ENCODE results near the gene AGPAT2. TPM values are rescaled to one million over a fixed set of nuclear protein-coding genes. Genes with fewer than 3 reads are reported as not detected.
"Not testable (repeated sequence)": the region's sequence is repeated elsewhere in the genome, so short reads cannot be mapped to it uniquely, and the experiment has no call there.

AGPAT2 gene
- total RNA-seq, 2 experiments from 2014 or later: 17.2 to 18.8 TPM

DNA sequence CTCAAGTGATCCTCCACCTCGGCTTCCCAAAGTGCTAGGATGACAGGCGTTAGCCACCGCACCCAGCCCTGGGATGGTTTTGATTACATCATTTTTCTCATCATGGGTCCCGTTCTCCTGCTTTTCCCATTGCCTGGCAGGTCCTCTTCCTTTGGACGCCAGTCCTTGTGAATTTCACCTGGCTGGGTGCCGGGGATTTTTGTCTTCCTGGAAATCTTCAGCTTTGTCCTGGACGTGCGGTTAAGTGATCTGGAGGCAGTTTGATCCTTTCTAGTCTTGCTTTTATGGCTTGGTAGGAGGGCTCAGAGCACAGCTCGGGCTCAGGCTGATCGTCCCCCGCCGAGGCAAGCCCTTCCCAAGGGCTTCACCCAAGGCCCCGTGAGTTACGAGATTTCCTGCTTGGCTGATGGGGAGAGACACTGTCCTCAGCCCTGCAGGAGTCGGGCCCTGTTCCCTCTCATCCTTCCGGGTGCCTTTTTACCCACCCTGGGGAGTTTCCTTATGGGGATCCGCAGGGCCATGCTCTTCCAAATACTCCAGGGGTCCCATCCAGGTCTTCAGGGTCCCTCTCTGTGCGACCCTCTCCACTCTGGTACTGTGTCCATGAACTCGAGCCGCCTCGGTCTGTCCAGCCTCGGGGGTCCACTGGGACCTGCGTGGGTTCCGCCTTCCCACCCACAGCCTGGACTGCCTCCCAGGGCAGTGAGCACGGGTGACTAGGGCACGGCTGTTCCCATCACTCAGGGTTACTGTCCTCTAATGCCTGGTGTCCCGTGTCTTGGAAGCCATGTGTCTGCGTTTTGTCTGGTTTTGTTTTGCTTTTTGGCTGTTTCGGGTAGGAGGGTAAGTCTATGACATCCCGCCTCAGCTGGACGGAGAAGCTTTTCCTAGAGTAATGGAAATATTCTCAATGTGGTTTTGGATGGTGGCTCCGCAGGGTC is 46.8 kb downstream of the AGPAT2 start:
- CTCF ChIA-PET: interaction anchor here (1.0 kb wide), 1 partner anchor 152 kb away, joined by 3 read pairs; no protein-coding TSS in a partner anchor
- H3K9me3 Mint-ChIP-seq: no peaks in the 10 kb centered on the region
- H3K27me3 Mint-ChIP-seq: peaks cover 20% of the 10 kb centered on the region
- H3K27ac Mint-ChIP-seq: no peak overlapping the region
- no peak overlapping the region for H3K4me3 Mint-ChIP-seq
- no peak for DNase-seq
- H3K4me1 Mint-ChIP-seq: peaks cover 2% of the 10 kb centered on the region
- no peaks in the 10 kb centered on the region for H3K36me3 Mint-ChIP-seq (ENCODE audit: low read depth)
- POLR2A ChIA-PET: no interaction called here

DNA sequence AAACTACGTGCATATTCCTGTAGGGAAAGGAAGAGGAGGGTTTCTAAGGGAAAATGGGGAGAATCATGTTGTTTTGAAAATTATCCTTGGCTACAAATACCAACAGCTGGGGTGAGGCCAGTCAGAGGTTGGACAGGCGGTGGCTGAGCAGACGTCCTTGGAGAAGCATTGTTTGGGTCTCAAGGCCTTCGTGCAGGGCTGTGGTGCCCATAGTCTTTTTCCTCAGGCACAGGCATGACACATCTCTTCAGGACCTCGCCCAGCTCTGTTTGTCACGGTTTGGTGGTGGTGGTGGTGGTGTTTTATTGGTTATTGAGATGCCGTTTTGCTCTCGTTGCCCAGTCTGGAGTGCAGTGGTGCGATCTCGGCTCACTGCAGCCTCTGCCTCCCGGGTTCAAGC is 52.4 kb downstream of the AGPAT2 start:
- H3K9me3 Mint-ChIP-seq: no peaks in the 10 kb centered on the region
- DNase-seq: no peak
- no peak overlapping the region for H3K4me3 Mint-ChIP-seq
- H3K36me3 Mint-ChIP-seq (ENCODE audit: low read depth): no peaks in the 10 kb centered on the region
- no peak overlapping the region for H3K27ac Mint-ChIP-seq
- no peaks in the 10 kb centered on the region for H3K4me1 Mint-ChIP-seq
- peaks cover 2% of the 10 kb centered on the region for H3K27me3 Mint-ChIP-seq
- ChIA-PET CTCF (interaction anchor here (0.6 to 1.0 kb wide), 2 partner anchors 45 to 189 kb away, joined by 3 to 4 read pairs; no protein-coding TSS in a partner anchor), POLR2A (no interaction called here)

DNA sequence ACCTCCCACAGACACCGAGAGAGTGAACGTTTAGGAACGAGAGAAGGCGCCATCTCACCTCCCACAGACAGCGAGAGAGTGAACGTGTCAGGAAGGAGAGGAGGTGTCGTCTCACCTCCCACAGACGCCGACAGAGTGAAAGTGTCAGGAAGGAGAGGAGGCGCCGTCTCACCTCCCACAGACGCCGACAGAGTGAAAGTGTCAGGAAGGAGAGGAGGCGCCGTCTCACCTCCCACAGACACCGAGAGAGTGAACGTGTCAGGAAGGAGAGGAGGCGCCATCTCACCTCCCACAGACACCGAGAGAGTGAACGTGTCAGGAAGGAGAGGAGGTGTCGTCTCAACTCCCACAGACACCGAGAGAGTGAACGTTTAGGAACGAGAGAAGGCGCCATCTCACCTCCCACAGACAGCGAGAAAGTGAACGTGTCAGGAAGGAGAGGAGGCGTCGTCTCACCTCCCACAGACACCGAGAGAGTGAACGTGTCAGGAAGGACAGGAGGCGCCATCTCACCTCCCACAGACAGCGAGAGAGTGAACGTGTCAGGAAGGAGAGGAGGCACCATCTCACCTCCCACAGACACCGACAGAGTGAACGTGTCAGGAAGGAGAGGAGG is 54.7 kb downstream of the AGPAT2 start:
- H3K36me3 Mint-ChIP-seq (ENCODE audit: low read depth); H3K27me3 Mint-ChIP-seq; H3K9me3 Mint-ChIP-seq; DNase-seq; H3K4me3 Mint-ChIP-seq; H3K27ac Mint-ChIP-seq; H3K4me1 Mint-ChIP-seq; POLR2A ChIA-PET: not testable (repeated sequence)
- CTCF ChIA-PET: interaction anchor here (1.0 to 1.4 kb wide), 3 partner anchors 93 to 147 kb away, joined by 4 to 25 read pairs (median 4); no protein-coding TSS in a partner anchor

DNA sequence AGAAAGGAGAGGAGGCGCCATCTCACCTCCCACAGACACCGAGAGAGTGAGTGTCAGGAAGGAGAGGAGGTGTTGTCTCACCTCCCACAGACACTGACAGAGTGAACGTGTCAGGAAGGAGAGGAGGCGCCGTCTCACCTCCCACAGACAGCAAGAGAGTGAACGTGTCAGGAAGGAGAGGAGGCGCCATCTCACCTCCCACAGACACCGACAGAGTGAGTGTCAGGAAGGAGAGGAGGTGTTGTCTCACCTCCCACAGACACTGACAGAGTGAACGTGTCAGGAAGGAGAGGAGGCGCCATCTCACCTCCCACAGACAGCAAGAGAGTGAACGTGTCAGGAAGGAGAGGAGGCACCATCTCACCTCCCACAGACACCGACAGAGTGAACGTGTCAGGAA is 55.2 kb downstream of the AGPAT2 start:
- DNase-seq; H3K4me1 Mint-ChIP-seq; H3K27ac Mint-ChIP-seq; H3K4me3 Mint-ChIP-seq; H3K27me3 Mint-ChIP-seq; H3K9me3 Mint-ChIP-seq; H3K36me3 Mint-ChIP-seq (ENCODE audit: low read depth): not testable (repeated sequence)
- POLR2A ChIA-PET: interaction anchor here (1.1 kb wide), 1 partner anchor 147 kb away, joined by 3 read pairs; no protein-coding TSS in a partner anchor
- CTCF ChIA-PET: interaction anchor here (0.6 to 1.4 kb wide), 8 partner anchors 36 to 372 kb away, joined by 3 to 25 read pairs (median 4); no protein-coding TSS in a partner anchor

DNA sequence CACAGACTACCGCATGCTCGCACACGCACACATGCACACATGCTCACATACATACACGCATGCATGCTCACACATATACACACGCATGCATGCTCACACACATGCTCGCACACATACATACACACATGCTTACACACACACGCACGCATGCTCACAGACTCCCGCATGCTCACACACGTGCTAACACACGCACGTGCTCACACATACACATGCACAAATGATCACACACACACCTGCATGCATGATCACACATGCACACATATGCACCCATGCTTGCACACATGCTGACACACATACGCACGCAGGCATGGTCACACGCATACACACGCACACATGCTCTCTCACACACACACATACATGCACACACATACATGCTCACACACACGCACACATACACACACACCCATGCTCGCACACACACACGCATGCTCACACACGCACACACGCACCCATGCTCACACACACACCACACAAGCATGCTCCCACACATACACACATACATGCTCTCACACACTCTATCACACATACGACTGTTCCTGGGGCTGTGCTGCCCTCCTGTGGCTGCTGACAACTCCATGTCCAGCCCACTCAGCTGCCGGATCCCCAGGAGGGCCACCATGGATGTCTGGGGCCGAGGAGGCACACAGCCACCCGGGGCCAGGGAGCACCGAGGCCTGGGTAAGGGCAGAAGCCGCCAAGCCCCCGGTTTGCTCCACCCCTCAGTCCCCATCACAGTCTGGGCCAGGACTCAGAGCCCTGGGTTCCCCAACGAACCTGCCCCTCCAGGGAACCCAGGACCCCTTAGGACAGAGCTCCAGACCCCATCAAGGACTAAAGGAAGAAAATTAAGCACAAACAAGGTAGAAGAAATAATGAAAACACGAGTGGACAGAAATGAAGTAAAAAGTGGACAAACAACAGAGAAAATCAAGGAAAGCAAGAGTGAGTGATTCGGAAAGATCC is 55.9 kb downstream of the AGPAT2 start:
- Mint-ChIP-seq H3K4me1 (no peaks in the 10 kb centered on the region), H3K27me3 (peaks cover 5% of the 10 kb centered on the region), H3K4me3 (no peak overlapping the region), H3K9me3 (no peaks in the 10 kb centered on the region), H3K27ac (no peak overlapping the region), H3K36me3 (ENCODE audit: low read depth) (no peaks in the 10 kb centered on the region)
- DNase-seq: peak; percentile 79
- ChIA-PET POLR2A (interaction anchor here (1.1 kb wide), 1 partner anchor 147 kb away, joined by 3 read pairs; no protein-coding TSS in a partner anchor), CTCF (interaction anchor here (0.6 to 1.4 kb wide), 8 partner anchors 37 to 371 kb away, joined by 3 to 25 read pairs (median 4); no protein-coding TSS in a partner anchor)

- Mint-ChIP-seq H3K4me1 (no peaks in the 10 kb centered on the region), H3K27me3 (peaks cover 5% of the 10 kb centered on the region), H3K27ac (no peak overlapping the region), H3K4me3 (no peak overlapping the region), H3K36me3 (ENCODE audit: low read depth) (no peaks in the 10 kb centered on the region), H3K9me3 (no peaks in the 10 kb centered on the region)
- DNase-seq: no peak
- CTCF ChIA-PET: interaction anchor here (3.7 kb wide), 1 partner anchor 144 kb away, joined by 28 read pairs; no protein-coding TSS in a partner anchor
- POLR2A ChIA-PET: no interaction called here
Observed at GRCh38 chr9:136630662-136630992, 56.6 kb downstream of the AGPAT2 start.

DNA sequence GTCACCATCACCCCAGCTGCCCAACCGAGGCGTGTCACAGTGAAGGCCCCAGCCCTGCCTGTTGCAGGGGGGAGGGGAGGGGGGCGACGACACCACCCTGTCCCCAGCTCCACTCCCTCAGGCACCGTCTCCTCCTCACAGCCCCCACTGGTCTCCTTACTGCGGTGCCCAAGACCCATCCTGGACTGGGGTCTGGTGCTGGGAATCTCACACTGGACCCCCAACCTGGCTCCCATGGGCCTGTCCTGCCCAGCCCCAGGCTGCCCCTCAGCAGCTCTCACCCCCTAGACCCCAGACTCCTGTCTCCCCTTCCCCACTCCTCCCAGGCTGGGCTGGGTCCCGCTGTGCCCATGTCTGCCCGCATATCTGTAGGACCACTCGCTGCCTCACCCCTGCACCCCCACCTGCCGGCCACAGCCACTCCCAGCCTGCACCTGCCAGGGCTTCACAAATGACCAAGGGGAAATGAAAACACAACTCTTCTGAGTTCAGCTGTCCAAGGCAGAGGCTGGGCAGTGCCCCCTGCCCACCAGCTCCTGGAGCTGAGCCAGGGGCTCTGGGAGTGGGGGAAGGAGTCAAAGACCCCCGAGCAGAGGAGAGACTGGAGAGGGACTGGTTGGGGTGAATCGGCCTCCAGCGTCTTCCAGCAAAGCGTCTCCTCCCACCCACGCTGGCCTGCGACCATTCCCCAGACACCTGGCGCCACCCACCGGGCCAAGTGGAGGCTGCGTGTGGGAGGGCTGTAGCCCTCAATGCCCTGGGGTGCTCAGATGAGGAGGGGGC is 57.2 kb downstream of the AGPAT2 start:
- H3K27ac Mint-ChIP-seq: no peak overlapping the region
- peaks cover 5% of the 10 kb centered on the region for H3K27me3 Mint-ChIP-seq
- no peaks in the 10 kb centered on the region for H3K36me3 Mint-ChIP-seq (ENCODE audit: low read depth)
- peak; percentile 65 for DNase-seq
- ChIA-PET POLR2A (interaction anchor here (0.6 kb wide), 1 partner anchor 19 kb away, joined by 3 read pairs; no protein-coding TSS in a partner anchor), CTCF (interaction anchor here (3.7 kb wide), 1 partner anchor 143 kb away, joined by 28 read pairs; no protein-coding TSS in a partner anchor)
- H3K4me1 Mint-ChIP-seq: no peaks in the 10 kb centered on the region
- no peak overlapping the region for H3K4me3 Mint-ChIP-seq
- H3K9me3 Mint-ChIP-seq: no peaks in the 10 kb centered on the region

DNA sequence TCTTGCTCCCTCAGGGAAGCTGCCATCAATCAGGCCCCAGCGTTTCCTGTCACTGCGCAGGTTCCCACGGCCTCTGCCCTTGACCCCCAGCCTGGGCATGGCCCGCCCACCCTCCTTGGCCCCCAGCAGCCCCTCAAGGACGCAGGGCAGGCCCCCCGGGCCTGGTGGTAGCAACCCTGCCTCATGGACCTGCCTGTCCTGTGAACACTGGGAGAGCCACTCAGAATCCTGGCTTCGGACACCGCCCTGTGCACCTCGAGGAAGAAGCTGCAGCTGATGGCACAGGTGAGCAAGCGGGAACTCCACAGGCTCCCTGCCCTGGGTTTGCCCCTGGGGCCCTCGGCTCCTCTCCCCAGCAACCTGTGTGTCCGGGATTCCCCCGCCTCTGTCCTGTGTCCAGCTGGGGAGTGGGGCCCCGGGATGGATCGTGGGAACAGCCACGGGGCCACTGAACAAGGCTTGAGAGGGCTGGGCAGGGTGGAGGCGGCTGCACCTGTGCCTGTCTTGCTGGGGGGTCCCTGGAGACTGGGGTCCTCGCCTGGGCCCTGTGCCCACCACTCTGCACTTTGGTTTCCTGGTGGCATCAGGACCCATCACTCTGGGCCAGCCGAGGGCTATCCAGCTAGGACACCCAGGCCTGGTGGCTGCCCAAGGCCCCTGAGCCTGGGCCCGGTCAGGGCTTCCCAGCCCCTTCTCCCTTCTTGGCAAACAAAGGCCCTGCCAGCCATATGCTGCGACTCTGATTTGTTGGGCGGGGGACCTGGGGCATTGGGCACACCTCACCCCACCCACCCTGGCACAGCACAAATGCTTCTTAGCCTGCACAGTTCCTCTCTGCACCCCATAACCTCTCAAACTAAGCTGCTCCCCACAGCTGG is 58.0 kb downstream of the AGPAT2 start:
- H3K27me3 Mint-ChIP-seq: peaks cover 5% of the 10 kb centered on the region
- POLR2A ChIA-PET: interaction anchor here (0.5 to 0.6 kb wide), 2 partner anchors 18 to 1204 kb away, joined by 3 read pairs; no protein-coding TSS in a partner anchor
- no peaks in the 10 kb centered on the region for H3K4me1 Mint-ChIP-seq
- no peak overlapping the region for H3K27ac Mint-ChIP-seq
- no peaks in the 10 kb centered on the region for H3K9me3 Mint-ChIP-seq
- H3K4me3 Mint-ChIP-seq: no peak overlapping the region
- H3K36me3 Mint-ChIP-seq (ENCODE audit: low read depth): no peaks in the 10 kb centered on the region
- CTCF ChIA-PET: interaction anchor here (3.7 kb wide), 1 partner anchor 142 kb away, joined by 28 read pairs; no protein-coding TSS in a partner anchor
- no peak for DNase-seq

- H3K27me3 Mint-ChIP-seq: peaks cover 5% of the 10 kb centered on the region
- no peaks in the 10 kb centered on the region for H3K4me1 Mint-ChIP-seq
- H3K9me3 Mint-ChIP-seq: no peaks in the 10 kb centered on the region
- H3K27ac Mint-ChIP-seq: no peak overlapping the region
- no peak for DNase-seq
- ChIA-PET CTCF (interaction anchor here (1.0 to 3.7 kb wide), 2 partner anchors 142 to 145 kb away, joined by 3 to 28 read pairs; no protein-coding TSS in a partner anchor), POLR2A (interaction anchor here (0.5 kb wide), 1 partner anchor 1203 kb away, joined by 3 read pairs; no protein-coding TSS in a partner anchor)
- no peak overlapping the region for H3K4me3 Mint-ChIP-seq
- no peaks in the 10 kb centered on the region for H3K36me3 Mint-ChIP-seq (ENCODE audit: low read depth)
Observed at GRCh38 chr9:136628268-136628667, 59.0 kb downstream of the AGPAT2 start.

GRCh38 chr9:136627703-136628102 is 59.6 kb downstream of the AGPAT2 start:
- Mint-ChIP-seq H3K4me1 (no peaks in the 10 kb centered on the region), H3K36me3 (ENCODE audit: low read depth) (no peaks in the 10 kb centered on the region), H3K27ac (no peak overlapping the region), H3K27me3 (peaks cover 5% of the 10 kb centered on the region), H3K9me3 (no peaks in the 10 kb centered on the region), H3K4me3 (no peak overlapping the region)
- no peak for DNase-seq
- ChIA-PET POLR2A (no interaction called here), CTCF (interaction anchor here (1.0 to 3.7 kb wide), 2 partner anchors 141 to 144 kb away, joined by 3 to 28 read pairs; no protein-coding TSS in a partner anchor)

All from activated CD4-positive, alpha-beta memory T cell treated with anti-CD3 and anti-CD28 coated beads, Interleukin-2, amount 10 ng/mL, durations not matched to agents 7 days and 5 days (primary cell).